Spleen (tissue), 11 donors: Measurements from ENCODE around the gene BHLHE23. TPM values are rescaled to one million over a fixed set of nuclear protein-coding genes. Genes with fewer than 3 reads are reported as not detected.

Experiments
- DNase-seq: peaks from one replicate; pipeline ENCODE4 v3.0.0-alpha.2; 2020
- H3K27ac ChIP-seq, 8 donors: fragments of 200-600 bp; sonication (generic) in 7 of 8; 1 replicate in 4 of 8; 2 replicates in 4 of 8; pipeline versions ENCODE4 v1.5.0 to v1.8.0; 2016 to 2021; ENCODE audit warnings: inconsistent platforms in 4 of 8, mild to moderate bottlenecking in 4 of 8, moderate library complexity in 1 of 8
- H3K27me3 ChIP-seq, 7 donors: fragments of 200-600 bp; sonication (generic) in 6 of 7; replicated peaks in 1 of 7; 1 replicate in 4 of 7; 2 replicates in 3 of 7; pipeline versions ENCODE4 v1.5.0 to v1.8.0; 2016 to 2021; ENCODE audit warnings: inconsistent platforms in 3 of 7, mild to moderate bottlenecking in 1 of 7
- H3K36me3 ChIP-seq, 6 donors: fragments of 200-600 bp; sonication (generic) in 5 of 6; 1 replicate in 4 of 6; 2 replicates in 2 of 6; pipeline versions ENCODE4 v1.5.0 to v1.8.0; 2016 to 2021; ENCODE audit warnings: inconsistent platforms in 2 of 6
- H3K4me1 ChIP-seq, 6 donors: fragments of 200-600 bp; sonication (generic) in 5 of 6; 1 replicate in 3 of 6; 2 replicates in 3 of 6; pipeline versions ENCODE4 v1.5.0 to v1.8.0; 2016 to 2021; ENCODE audit warnings: inconsistent platforms in 3 of 6
- H3K4me3 ChIP-seq, 8 donors: fragments of 200-600 bp; sonication (generic) in 7 of 8; 1 replicate in 4 of 8; 2 replicates in 4 of 8; pipeline versions ENCODE4 v1.5.0 to v1.8.0; 2016 to 2021; ENCODE audit warnings: inconsistent platforms in 4 of 8, mild to moderate bottlenecking in 4 of 8, moderate library complexity in 2 of 8
- H3K9me3 ChIP-seq, 8 donors: fragments of 200-600 bp; sonication (generic) in 7 of 8; 1 replicate in 4 of 8; 2 replicates in 4 of 8; pipeline versions ENCODE4 v1.5.0 to v1.8.0; 2016 to 2021; ENCODE audit warnings: inconsistent platforms in 4 of 8
- POLR2A ChIP-seq, 3 donors: fragments of 450-650 bp; IDR thresholded peaks; one replicate each; pipeline ENCODE4 v1.5.1; 2017; ENCODE audit warnings: antibody characterized with exemption in 3 of 3, mild to moderate bottlenecking in 1 of 3
- POLR2AphosphoS5 ChIP-seq, 3 donors: sonication (generic); formaldehyde crosslinking; IDR thresholded peaks; one replicate each; pipeline ENCODE4 v1.5.1; 2017; ENCODE audit warnings: antibody characterized with exemption in 3 of 3
- WGBS, 5 donors: extraction: QIAGEN DNeasy Blood & Tissue Kit in 3 of 5; methylation state at CpG; one replicate each; pipeline versions ENCODE4 v1.1.5 to v1.1.7; 2013 to 2018; 5-methylcytosine and 5-hydroxymethylcytosine counted together
- intact Hi-C: fragments of 100-400 bp; cut with DNase I; formaldehyde crosslinking; loops from one replicate; pipeline ENCODE4 v1.15.0; 2023; ENCODE audit warnings: low total_unique reads
- polyA plus RNA-seq, 3 donors: library from polyadenylated mRNA; stranded (reverse); fragments of 200-250 nt; gene quantifications; one replicate each; pipeline ENCODE4 v1.2.1, GENCODE V29; 2013
- total RNA-seq, 7 donors: library from RNA; depleted of rRNA in 3 of 7; stranded (reverse); fragments of >200 nt in 3 of 7; fragmentation: NEBNext Ultra II Directional in 4 of 7; extraction: Animal tissue kit (Norgen Biotek cat#: 25700) in 4 of 7; gene quantifications; one replicate each; pipeline versions ENCODE4 v1.1.0 to v1.2.1, GENCODE V29; 2016 to 2021
- TF ChIP-seq, protein P1 (sequence below), 11 experiments: fragments of 200-600 bp in 7 of 11; fragments of 450-650 bp in 4 of 11; sonication (generic) in 4 of 11; IDR thresholded peaks in 8 of 11; conservative IDR thresholded peaks in 3 of 11; 1 replicate in 7 of 11; 2 replicates in 4 of 11; pipeline versions ENCODE4 v1.4.0 to v1.8.0; 2016 to 2021; ENCODE audit warnings: antibody characterized with exemption in 11 of 11, inconsistent platforms in 4 of 11, mild to moderate bottlenecking in 1 of 11
- donor health status: healthy with polysubstance abuse.
- donor health status: DM: no; HTN: no; CAD: no; lungs with moderate emphysema.
- donor health status: DM: no; HTN: no; CAD: no.
- donor health status: Bipolar disorder and iron deficiency.
- donor health status: healthy.
- donor health status: DM: no; HTN: no; CAD: no.
- donor health status: DM: yes; HTN: yes; CAD: no.

BHLHE23 gene
- total and polyA plus RNA-seq, 10 donors = not detected

- H3K27ac ChIP-seq = no peak overlapping the region
- TF ChIP-seq POLR2AphosphoS5 (IDR thresholded peaks at IDR 0.05) (no peak), POLR2A (IDR thresholded peaks at IDR 0.05) (no peak)
- TF ChIP-seq, protein P1, sequence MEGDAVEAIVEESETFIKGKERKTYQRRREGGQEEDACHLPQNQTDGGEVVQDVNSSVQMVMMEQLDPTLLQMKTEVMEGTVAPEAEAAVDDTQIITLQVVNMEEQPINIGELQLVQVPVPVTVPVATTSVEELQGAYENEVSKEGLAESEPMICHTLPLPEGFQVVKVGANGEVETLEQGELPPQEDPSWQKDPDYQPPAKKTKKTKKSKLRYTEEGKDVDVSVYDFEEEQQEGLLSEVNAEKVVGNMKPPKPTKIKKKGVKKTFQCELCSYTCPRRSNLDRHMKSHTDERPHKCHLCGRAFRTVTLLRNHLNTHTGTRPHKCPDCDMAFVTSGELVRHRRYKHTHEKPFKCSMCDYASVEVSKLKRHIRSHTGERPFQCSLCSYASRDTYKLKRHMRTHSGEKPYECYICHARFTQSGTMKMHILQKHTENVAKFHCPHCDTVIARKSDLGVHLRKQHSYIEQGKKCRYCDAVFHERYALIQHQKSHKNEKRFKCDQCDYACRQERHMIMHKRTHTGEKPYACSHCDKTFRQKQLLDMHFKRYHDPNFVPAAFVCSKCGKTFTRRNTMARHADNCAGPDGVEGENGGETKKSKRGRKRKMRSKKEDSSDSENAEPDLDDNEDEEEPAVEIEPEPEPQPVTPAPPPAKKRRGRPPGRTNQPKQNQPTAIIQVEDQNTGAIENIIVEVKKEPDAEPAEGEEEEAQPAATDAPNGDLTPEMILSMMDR (IDR thresholded peaks at IDR 0.05 in 8 of 11, conservative IDR thresholded peaks at IDR 0.05 in 3 of 11) = no peak
- no peaks in the 10 kb centered on the region for H3K36me3 ChIP-seq
- H3K4me3 ChIP-seq = no peak overlapping the region
- peaks cover 0 to 96% (median 90%) of the 10 kb centered on the region in 7 donors for H3K27me3 ChIP-seq
- H3K4me1 ChIP-seq = peaks cover 5 to 57% (median 36%) of the 10 kb centered on the region in 6 donors
- H3K9me3 ChIP-seq = no peaks in the 10 kb centered on the region
- intact Hi-C loops = no loop called here
- no peak for DNase-seq
- 68 to 78% (median 72%) methylated on average over 7 to 9 of the region's 9 CpGs for WGBS, 5 donors
Measured at GRCh38 chr20:62975812-62976508, 30.8 kb downstream of the BHLHE23 start.

GRCh38 chr20:62975251-62975760 is 31.5 kb downstream of the BHLHE23 start:
- H3K4me3 ChIP-seq = no peak overlapping the region
- intact Hi-C loops = no loop called here
- no peaks in the 10 kb centered on the region for H3K36me3 ChIP-seq
- H3K9me3 ChIP-seq = no peaks in the 10 kb centered on the region
- 61 to 76% (median 71%) methylated on average over 9 to 10 of the region's 10 CpGs for WGBS, 5 donors
- TF ChIP-seq POLR2AphosphoS5 (IDR thresholded peaks at IDR 0.05) = no peak
- TF ChIP-seq, protein P1 (IDR thresholded peaks at IDR 0.05 in 8 of 11, conservative IDR thresholded peaks at IDR 0.05 in 3 of 11) = no peak
- TF ChIP-seq POLR2A (IDR thresholded peaks at IDR 0.05) = no peak
- H3K4me1 ChIP-seq = peaks cover 5 to 50% (median 32%) of the 10 kb centered on the region in 6 donors
- no peak for DNase-seq
- H3K27me3 ChIP-seq = peaks cover 0 to 96% (median 90%) of the 10 kb centered on the region in 7 donors
- H3K27ac ChIP-seq = no peak overlapping the region

GRCh38 chr20:62972845-62973745 is 33.7 kb downstream of the BHLHE23 start:
- WGBS, 5 donors = 15 to 24% (median 22%) methylated on average over 34 to 48 of the region's 48 CpGs
- Histone ChIP-seq H3K9me3 (no peaks in the 10 kb centered on the region), H3K27ac (no peak overlapping the region), H3K27me3 (peaks cover 0 to 85% (median 71%) of the 10 kb centered on the region in 7 donors), H3K4me3 (peak overlapping the region in 6 of 8 donors; percentile 16 to 62 (median 24)), H3K36me3 (no peaks in the 10 kb centered on the region), H3K4me1 (peaks cover 5 to 30% (median 24%) of the 10 kb centered on the region in 6 donors)
- TF ChIP-seq, protein P1 (IDR thresholded peaks at IDR 0.05 in 8 of 11, conservative IDR thresholded peaks at IDR 0.05 in 3 of 11) = no peak
- intact Hi-C loops = loop anchor here (2.0 kb wide), 1 partner anchor 36 kb away; no protein-coding TSS in a partner anchor
- DNase-seq = no peak
